COLO668 (cell line): ENCODE measurements around the gene SENP2.
A peak's percentile ranks its signal among the peaks of the same experiment; 100 is the strongest.
"Not testable (repeated sequence)": the region's sequence is repeated elsewhere in the genome, so short reads cannot be mapped to it uniquely, and the experiment has no call there.

Experiments used
- DNase-seq: peaks from one replicate; lab custom pipeline; 2025; ENCODE audit not compliant: unreplicated experiment; lab: John Stamatoyannopoulos, UW

SENP2 gene

GRCh38 chr3:185647134-185647879, 61.2 kb downstream of the SENP2 start:
- no peak for DNase-seq

GRCh38 chr3:185647880-185648210, 61.8 kb downstream of the SENP2 start:
- DNase-seq, result no peak

GRCh38 chr3:185648396-185648795, 62.3 kb downstream of the SENP2 start:
- DNase-seq, result no peak

DNA sequence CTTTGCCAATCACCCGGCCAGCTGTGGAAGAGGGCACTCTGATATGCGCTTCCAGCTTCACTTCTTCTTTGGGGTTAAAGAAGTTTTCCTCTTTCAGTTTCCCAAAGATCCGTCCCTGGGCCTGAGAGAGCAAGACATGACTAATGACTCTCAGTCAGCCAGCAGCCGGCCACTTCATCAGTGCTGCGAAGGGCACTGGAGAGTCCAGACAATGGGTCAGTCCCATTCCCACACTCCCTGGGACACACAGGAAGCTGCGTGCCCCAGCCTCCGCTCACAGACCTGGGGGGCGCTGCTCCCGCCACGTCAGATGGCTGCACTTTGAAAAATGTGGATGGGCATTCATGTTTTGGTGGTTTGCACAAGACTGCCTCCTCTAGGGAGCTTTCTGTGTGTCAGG, 63.3 kb downstream of the SENP2 start:
- no peak for DNase-seq

DNA sequence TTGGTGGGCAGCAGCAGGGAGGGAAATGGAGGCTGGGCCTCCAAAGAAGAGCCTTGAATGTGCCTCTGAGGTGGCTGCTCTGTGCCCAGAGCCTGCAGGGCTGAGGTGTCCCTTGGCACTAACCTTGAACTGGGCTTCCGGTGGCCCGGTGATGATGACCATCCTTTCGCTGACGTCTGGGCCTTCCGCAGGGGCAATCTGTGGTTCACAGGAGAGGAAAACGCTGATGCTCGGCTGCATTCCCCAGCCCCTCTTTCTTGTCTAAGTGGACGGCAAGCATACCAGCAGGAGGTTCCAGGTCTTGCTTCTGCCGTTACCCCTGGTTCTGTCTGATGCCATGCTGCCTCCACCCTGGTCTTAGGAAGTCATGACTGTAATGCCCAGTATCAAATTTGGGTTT, 65.9 kb downstream of the SENP2 start:
- no peak for DNase-seq

DNA sequence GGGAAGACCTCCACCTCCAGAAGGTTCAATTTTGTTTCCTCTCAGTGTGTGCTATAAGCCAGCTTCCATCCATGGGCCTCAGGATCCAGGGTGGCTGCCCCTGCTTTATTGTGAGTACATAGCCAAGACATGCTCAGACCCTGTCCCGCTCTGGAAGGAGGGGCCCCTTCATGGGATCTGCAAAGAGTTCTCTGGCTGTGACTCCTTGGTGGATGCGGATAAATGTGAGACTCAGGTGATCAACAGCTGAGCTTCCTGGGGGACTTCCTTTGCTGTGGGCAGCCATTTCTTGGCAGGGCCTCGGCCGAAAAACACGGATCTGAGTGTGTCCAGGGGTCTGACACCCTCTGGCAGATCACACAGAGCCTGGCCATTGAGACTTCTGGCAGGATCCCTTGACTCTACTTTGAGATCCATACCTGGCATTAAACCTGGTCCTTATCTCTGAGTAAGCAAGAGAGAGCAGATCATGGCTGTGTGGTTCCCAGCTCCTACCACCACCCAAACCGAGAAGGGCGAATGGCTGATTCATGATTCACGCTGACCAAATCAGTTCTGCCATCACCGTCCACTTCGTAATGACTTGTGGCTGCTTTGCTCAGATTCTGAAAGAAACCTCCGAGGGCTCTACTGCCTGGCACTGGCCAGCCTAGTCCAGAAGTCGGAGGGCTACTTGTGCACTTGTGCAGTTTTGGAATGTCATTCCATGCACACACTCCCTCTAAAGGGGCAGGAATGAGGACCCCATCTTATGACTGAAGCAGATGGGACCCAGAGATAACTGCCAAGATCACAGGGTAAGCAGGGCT, 68.1 kb downstream of the SENP2 start:
- DNase-seq, result no peak

DNA sequence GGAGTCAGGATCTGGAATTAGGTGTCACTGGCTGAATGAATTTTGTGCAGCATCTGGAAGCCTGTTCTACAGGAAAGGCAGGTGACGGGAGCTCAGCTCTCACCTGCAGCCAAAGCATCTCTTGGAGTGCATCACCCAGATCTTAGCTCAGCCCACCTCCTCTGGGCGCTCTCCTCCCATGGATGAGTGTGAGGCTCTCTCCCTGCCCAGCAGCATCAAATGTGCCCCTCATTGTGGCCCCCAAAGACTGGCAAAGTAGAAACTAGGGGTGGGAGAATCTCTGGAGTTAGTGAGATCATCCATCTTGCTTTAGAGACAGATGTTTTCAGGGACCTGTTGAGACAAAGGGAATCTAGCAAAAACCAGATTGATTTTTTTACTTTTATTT, 68.7 kb downstream of the SENP2 start:
- no peak for DNase-seq

DNA sequence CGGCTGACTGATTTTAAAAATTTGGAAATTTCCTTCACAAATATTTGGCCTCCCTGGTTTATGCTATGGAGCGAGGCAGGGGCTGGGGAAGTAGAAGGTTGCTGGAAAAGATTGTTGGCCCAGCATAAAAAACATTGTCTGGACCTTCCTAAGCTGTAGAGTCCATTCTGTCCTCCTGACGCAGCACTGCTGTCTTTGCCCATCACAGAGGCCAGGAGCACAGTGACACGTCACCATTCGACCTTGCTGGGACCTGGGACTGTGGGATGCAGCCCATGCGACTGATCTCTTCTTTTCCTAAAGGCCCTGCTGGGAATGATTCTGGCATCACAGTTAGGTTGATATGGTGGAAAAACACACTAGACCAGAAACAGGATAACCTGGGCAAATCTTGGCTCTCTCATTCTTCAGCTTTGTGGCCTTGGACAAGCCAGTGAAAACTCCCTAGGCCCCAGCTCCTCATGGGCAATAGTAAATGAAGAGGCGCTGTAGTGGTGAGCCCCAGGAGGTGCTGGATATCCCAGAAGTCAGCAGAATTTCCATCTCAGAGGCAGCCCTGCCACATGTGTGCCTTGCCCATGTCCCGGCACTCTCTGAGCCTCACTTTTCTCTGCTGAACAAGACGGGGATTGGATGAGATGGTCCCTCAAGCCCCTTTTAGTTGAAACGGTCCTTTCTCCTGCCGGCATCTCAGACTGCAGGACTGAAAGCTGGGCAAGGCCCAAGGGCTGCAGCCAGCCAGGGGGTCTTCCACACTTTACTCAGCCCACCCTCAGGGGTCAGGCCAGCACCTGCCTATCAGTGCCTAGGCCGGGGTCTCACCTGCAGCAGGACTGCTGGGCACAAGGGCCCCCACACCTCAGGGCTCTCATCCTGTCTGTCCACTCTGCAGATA, 69.6 kb downstream of the SENP2 start:
- DNase-seq, result no peak

DNA sequence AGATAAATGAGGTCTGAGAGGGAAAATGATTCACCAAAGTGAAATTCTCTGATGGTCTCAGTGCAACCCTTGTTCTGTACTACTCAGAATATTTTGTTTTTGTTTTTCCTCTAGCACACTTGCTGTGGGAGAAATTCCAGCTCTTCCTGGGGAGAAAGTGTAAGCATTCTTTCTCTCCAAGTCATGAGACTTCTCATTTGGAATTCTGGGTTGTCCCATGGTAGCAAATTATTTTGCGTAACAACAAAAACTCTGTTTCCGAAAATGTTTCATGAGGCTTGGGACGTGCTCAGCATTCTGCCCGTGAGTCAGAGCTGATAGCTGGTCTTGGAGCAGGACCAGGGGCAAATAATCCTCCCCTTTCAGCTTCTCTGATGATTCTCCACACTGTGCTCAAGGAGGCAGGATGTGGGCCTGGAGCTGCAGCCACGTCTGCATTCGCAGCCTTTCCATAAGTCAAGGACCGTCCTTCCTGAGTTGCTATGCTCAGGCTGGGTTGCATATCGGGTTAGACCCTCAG, 70.3 kb downstream of the SENP2 start:
- DNase-seq, result no peak

DNA sequence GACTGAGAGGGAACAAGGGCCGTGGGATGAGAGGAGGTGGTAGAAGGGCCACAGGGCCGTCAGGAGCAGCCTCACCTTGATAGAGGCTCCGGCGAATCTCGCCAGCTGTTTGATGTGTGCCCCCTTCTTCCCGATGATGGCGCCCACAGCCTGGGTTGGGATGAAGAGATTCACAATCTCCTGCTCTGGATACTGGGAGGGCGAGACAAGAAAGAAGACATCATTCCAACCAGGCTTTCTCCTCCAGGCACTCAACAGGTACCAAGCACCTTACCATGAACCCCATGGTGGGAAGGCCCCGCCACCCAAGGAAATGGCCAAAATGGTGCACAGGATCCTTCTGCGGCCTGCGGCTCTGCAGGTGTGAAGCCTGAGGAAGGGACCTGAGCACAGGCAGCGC, 71.1 kb downstream of the SENP2 start:
- DNase-seq, result no peak

- DNase-seq, result no peak
These were observed 71.8 kb downstream of the SENP2 start for GRCh38 chr3:185657691-185658503.

- DNase-seq, result no peak
These were observed 72.4 kb downstream of the SENP2 start for GRCh38 chr3:185658504-185658912.

- DNase-seq, result no peak
These were observed 72.8 kb downstream of the SENP2 start for GRCh38 chr3:185658943-185659342.

DNA sequence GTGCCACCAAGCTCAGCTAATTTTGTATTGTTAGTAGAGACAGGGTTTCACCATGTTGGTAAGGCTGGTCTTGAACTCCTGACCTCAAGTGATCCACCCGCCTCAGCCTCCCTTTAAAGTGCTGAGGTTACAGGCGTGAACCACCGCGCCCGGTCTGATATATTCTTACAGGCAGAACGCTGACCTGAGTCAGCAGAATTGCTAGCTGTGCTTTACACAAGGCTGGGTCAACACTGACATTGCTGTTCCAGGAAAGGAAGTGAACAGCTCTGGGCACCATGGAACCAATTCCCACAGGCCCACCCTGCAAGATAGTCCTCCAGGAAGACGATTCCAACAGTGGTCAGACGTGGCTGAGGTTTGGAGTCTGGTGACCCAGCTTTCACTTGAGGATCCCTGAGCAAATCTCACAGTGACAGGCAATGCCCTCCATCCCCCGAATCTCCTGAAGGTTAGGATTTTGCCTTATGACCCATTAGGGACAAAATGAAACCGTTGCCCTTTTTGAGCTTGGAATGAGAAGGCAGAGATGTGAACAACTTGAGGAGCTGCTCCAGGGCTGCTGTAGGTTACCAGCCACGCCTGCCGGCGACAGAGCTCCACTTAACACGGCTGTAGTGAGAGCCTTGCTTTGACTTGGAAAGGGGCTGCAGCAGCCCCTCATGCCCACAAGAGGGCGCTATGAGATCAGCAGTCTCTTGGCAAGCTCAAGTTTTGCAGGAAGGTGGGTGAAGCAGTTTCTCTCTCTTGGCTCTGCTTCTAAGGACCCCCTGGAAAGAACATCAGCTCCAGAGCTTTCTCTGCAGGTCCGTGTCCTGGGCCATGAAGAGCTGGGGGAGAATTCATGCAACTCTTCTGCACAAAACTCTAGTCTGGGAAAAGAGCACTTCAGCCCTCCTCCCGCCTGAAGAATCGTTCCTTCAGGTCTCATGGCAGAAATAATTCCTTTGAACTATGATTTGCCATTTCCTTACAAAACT, 74.1 kb downstream of the SENP2 start:
- peak; percentile 57 for DNase-seq

- DNase-seq, result not testable (repeated sequence)
These were observed 75.2 kb downstream of the SENP2 start for GRCh38 chr3:185661296-185661695.

DNA sequence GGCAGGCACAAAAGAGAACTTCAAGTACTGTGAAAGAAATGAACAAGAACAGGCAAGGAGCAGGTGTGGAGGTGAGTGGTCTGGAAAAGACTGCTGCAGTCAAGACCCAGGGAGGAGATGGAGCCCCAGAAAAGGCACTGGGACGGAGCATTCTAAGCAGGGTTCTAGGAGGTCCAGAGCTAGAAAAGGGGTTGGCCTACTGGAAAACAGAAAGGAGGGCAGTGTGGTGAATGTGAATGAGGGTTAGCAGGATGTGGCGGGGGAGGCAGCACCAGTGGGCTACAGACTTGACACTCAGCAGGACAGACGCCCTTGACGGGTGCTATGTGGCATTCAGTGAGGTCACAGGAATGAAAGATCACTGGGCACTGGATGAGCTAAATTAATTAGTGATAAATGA, 75.7 kb downstream of the SENP2 start:
- DNase-seq, result no peak

DNA sequence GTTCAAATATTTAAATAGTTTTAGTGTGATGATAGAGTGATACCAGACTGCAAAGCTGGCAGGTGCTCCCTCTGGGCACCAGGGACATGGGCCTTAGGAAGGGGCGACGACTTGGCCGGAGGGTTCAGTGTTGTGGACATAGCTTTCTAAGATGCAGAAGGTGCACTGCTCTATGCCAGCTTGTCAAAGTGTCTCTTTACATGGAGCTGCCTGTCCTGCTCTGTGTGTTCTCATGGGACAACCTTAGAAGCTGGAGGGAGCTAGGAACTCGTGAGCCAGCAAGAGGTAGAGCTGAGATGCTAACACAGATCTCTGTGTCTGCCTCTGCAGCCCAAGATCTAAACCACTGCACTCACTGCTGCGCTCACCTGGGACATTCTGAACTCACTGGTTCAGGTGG, 77.8 kb downstream of the SENP2 start:
- DNase-seq, result no peak

DNA sequence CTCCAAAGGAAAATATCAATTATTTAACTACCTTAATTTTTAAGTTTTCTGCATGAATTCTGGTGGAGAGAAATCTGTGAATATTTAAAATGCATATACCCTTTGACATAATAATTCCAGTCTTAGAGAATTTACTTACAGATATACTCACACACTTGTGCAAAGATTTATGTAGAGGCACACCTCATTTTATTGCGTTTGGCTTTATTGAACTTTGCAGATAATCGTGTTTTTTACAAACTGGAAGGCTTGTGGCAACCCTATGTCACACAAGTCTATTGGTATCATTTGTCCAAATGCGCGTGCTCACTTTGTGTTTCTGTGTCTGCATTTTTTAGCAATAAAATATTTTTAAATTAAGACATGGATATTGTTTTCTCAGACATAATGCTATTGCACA, 81.5 kb downstream of the SENP2 start:
- DNase-seq, result no peak

GRCh38 chr3:185677146-185677829, 91.2 kb downstream of the SENP2 start:
- peak; percentile 4 for DNase-seq
